Measurements from ENCODE around the gene WIZ.
"Not testable (repeated sequence)": the region's sequence is repeated elsewhere in the genome, so short reads cannot be mapped to it uniquely, and the experiment has no call there.

Gene WIZ, protein sequence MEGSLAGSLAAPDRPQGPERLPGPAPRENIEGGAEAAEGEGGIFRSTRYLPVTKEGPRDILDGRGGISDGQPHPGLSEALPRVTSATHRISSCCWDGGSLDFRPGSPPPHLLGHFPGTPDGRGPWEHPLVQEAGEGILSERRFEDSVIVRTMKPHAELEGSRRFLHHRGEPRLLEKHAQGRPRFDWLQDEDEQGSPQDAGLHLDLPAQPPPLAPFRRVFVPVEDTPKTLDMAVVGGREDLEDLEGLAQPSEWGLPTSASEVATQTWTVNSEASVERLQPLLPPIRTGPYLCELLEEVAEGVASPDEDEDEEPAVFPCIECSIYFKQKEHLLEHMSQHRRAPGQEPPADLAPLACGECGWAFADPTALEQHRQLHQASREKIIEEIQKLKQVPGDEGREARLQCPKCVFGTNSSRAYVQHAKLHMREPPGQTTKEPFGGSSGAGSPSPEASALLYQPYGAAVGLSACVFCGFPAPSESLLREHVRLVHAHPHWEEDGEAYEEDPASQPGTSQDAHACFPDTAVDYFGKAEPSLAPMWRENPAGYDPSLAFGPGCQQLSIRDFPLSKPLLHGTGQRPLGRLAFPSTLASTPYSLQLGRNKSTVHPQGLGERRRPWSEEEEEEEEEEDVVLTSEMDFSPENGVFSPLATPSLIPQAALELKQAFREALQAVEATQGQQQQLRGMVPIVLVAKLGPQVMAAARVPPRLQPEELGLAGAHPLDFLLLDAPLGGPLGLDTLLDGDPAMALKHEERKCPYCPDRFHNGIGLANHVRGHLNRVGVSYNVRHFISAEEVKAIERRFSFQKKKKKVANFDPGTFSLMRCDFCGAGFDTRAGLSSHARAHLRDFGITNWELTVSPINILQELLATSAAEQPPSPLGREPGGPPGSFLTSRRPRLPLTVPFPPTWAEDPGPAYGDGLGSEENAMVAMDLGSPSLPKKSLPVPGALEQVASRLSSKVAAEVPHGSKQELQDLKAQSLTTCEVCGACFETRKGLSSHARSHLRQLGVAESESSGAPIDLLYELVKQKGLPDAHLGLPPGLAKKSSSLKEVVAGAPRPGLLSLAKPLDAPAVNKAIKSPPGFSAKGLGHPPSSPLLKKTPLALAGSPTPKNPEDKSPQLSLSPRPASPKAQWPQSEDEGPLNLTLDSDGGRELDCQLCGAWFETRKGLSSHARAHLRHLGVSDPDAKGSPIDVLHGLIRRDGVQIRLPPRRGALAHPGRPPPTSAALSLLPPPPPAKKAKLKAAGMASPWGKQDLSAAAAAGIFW (N-terminal part only)

GRCh38 chr19:15449620-15450527 is at the start of gene WIZ:
WIZ (minus strand) TSS chr19:15449956; CDS start chr19:15448307, 1,649 bp downstream.
- no peaks in the 10 kb centered on the region for H3K27me3 Mint-ChIP-seq
- peaks cover 21% of the 10 kb centered on the region for H3K4me1 Mint-ChIP-seq (ENCODE audit: low read depth)
- peaks cover 29% of the 10 kb centered on the region for H3K36me3 Mint-ChIP-seq (ENCODE audit: low read depth)
- peak within 1 kb of the TSS; percentile 71 for H3K4me3 Mint-ChIP-seq
- no peaks in the 10 kb centered on the region for H3K9me3 Mint-ChIP-seq
- peak within 1 kb of the TSS; percentile 74 for H3K27ac Mint-ChIP-seq

DNA sequence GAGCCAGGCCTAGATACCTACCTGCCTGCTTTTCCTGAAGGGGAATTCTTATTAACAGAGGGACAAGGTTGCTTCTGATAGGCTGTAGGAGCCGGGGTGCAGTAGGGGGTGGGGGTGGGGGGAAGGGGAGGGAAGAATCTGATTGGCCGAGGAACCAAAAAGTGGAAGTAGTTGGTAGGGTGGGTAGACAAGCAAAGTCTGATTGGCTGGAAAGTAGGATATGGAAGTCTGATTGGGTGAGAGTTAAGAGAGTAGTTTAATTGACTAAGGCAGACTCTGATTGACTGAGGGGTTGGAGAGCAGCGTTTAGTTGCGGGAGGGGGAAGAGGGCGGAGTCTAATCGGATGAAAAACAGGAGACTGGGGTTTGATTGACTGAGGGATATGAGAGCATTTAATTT is 49.2 kb upstream of the WIZ start:
- Mint-ChIP-seq H3K4me1 (ENCODE audit: low read depth) (peaks cover 6% of the 10 kb centered on the region), H3K4me3 (no peak overlapping the region), H3K27ac (no peak overlapping the region)

DNA sequence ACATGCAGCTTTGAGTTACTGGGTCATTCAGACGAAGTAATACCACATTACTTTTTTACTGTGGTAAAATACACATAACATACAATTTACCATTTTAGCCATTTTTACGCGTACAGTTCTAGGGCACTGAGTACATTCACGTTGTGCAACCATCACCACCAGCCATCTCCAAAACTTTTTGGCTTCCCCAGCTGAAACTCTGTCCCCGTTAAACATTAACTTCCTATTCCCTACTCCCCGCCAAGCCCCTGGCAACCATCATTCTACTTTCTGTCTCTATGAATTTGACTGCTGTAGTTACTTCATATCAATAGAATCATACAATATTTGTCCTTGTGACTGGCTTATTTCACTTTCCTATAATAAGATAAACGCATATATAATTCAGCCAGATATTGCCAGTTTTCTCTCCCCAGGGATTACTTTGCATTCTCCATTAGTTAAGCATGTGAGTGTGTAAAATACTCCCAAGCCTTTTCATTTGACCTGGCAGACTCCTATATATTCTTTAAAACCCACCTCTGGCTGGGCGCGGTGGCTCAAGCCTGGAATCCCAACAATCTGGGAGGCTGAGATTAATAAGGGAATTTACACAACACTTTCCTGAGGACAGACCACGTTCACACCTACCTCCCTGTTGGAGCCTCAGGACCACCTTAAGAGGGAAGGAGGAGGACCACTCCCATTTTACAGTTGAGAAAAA is 48.6 kb upstream of the WIZ start:
- no peaks in the 10 kb centered on the region for H3K36me3 Mint-ChIP-seq (ENCODE audit: low read depth)
- peaks cover 6% of the 10 kb centered on the region for H3K4me1 Mint-ChIP-seq (ENCODE audit: low read depth)
- no peak overlapping the region for H3K4me3 Mint-ChIP-seq
- H3K9me3 Mint-ChIP-seq, result no peaks in the 10 kb centered on the region
- H3K27me3 Mint-ChIP-seq, result no peaks in the 10 kb centered on the region
- no peak overlapping the region for H3K27ac Mint-ChIP-seq

More for the DNA sequence above, 49.2 kb upstream of the WIZ start:
- H3K36me3 Mint-ChIP-seq (ENCODE audit: low read depth), result no peaks in the 10 kb centered on the region
- no peaks in the 10 kb centered on the region for H3K9me3 Mint-ChIP-seq
- no peaks in the 10 kb centered on the region for H3K27me3 Mint-ChIP-seq

DNA sequence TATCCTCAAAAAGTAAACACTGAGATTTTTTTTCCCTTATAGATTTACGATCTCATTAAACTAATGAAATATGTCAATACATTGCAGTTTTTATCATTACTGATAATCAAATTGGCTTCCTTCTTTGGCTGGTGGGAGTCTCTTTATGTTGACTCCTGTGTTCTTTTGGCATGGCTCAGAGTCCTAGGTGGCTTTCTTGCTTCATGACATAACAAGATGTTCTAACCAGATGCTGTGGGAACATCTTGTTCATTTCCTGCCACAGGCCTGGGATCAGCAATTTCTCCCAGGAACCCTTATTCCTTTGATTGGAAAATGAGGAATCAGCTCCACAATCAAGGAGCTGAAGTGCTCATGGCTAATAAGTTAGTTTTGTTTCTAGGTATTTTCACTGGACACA is 45.4 kb upstream of the WIZ start:
- no peaks in the 10 kb centered on the region for H3K9me3 Mint-ChIP-seq
- no peaks in the 10 kb centered on the region for H3K36me3 Mint-ChIP-seq (ENCODE audit: low read depth)
- no peaks in the 10 kb centered on the region for H3K27me3 Mint-ChIP-seq
- H3K27ac Mint-ChIP-seq, result no peak overlapping the region
- H3K4me3 Mint-ChIP-seq, result no peak overlapping the region
- H3K4me1 Mint-ChIP-seq (ENCODE audit: low read depth), result peaks cover 6% of the 10 kb centered on the region

DNA sequence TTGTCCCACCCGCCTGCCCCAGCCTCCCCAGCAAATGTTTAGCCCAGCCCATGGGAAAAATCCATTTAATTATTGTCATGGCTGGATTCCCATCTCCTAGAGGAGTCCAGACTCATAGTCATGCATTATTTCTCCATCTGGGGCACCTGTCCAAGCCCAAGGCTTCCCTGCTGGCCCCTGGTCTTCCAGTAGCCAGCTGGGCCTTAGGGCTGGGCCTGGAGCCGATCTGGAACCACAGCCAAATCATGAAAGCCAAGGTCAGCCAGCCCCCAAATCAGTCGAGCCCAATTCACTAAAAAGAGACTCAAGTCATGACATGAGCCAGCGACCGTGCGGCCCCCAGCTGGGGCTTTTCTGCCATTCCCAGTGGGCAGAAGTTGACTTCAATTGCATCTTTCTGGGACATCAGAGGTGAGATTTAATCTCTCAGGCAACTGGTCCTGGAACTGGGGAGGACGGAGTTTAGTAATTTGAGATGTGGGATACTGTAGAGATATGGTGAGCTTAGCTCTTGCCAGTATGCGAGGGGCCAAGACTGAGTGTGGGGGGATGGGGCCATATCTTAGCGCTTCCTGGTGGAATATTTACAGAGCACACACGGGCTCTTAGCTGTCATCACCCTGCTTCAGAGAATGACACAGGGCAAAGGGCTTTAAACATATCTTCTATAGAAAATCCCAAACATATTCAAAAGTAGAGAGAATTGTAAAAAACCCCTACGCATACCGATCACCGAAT is 38.9 kb upstream of the WIZ start:
- no peak overlapping the region for H3K27ac Mint-ChIP-seq
- peaks cover 6% of the 10 kb centered on the region for H3K9me3 Mint-ChIP-seq
- no peaks in the 10 kb centered on the region for H3K27me3 Mint-ChIP-seq
- H3K36me3 Mint-ChIP-seq (ENCODE audit: low read depth), result peaks cover 5% of the 10 kb centered on the region
- H3K4me3 Mint-ChIP-seq, result no peak overlapping the region
- peaks cover 8% of the 10 kb centered on the region for H3K4me1 Mint-ChIP-seq (ENCODE audit: low read depth)

DNA sequence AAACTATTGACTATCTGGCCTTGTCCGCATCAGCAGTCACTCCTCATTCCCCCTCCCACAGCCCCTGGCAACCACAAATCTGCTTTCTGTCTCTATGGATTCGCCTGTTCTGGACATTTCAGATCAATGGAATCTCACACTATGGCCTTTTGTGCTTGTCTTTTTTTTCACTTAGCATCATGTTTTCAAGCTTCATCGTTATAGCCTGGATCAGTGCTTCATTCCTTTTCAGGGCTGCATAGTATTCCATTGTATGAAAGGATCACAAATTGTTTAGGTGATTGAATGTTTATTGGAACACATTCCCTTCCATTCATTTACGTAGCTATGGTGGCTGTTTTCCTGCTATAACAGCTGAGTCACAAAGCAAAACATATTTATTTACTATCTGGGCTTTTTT is 37.3 kb upstream of the WIZ start:
- Mint-ChIP-seq H3K4me3 (no peak overlapping the region), H3K27ac (no peak overlapping the region), H3K9me3 (peaks cover 6% of the 10 kb centered on the region), H3K27me3 (no peaks in the 10 kb centered on the region), H3K36me3 (ENCODE audit: low read depth) (peaks cover 5% of the 10 kb centered on the region), H3K4me1 (ENCODE audit: low read depth) (peaks cover 17% of the 10 kb centered on the region)

- H3K27ac Mint-ChIP-seq; H3K9me3 Mint-ChIP-seq; H3K4me3 Mint-ChIP-seq; H3K36me3 Mint-ChIP-seq (ENCODE audit: low read depth); H3K27me3 Mint-ChIP-seq: not testable (repeated sequence)
- peaks cover 17% of the 10 kb centered on the region for H3K4me1 Mint-ChIP-seq (ENCODE audit: low read depth)
These were observed 36.0 kb upstream of the WIZ start for GRCh38 chr19:15485768-15486167.

DNA sequence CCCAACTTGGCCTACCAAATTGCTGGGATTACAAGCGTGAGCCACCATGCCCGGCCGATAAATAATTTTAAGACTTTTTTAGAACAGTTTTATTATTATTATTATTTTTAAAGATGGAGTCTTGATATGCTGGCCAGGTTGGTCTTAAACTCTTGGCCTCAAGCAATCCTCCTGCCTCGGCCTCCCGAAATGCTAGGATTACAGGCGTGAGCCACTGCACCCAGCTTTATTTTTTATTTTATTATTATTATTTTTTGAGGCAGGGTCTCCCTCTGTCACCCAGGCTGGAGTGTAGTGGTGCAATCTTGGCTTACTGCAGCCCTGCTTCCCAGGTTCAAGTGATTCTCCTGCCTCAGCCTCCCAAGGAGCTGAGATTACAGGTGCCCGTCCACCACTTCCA is 31.2 kb upstream of the WIZ start:
- not testable (repeated sequence) for H3K4me3 Mint-ChIP-seq; H3K36me3 Mint-ChIP-seq (ENCODE audit: low read depth)

GRCh38 chr19:15479391-15480345 is 29.9 kb upstream of the WIZ start, which contains the start of gene PGLYRP2:
PGLYRP2 (minus strand) TSS chr19:15479501; CDS start chr19:15479371, 130 bp downstream.
- no peaks in the 10 kb centered on the region for H3K36me3 Mint-ChIP-seq (ENCODE audit: low read depth)
- H3K27me3 Mint-ChIP-seq, result no peaks in the 10 kb centered on the region
- H3K27ac Mint-ChIP-seq, result no peak within 1 kb of the TSS
- peaks cover 28% of the 10 kb centered on the region for H3K4me1 Mint-ChIP-seq (ENCODE audit: low read depth)
- no peak within 1 kb of the TSS for H3K4me3 Mint-ChIP-seq
- H3K9me3 Mint-ChIP-seq, result no peaks in the 10 kb centered on the region

More for the DNA sequence above, 31.2 kb upstream of the WIZ start:
- H3K27ac Mint-ChIP-seq, H3K27me3 Mint-ChIP-seq, H3K9me3 Mint-ChIP-seq: not testable (repeated sequence)
- H3K4me1 Mint-ChIP-seq (ENCODE audit: low read depth), result peaks cover 28% of the 10 kb centered on the region

DNA sequence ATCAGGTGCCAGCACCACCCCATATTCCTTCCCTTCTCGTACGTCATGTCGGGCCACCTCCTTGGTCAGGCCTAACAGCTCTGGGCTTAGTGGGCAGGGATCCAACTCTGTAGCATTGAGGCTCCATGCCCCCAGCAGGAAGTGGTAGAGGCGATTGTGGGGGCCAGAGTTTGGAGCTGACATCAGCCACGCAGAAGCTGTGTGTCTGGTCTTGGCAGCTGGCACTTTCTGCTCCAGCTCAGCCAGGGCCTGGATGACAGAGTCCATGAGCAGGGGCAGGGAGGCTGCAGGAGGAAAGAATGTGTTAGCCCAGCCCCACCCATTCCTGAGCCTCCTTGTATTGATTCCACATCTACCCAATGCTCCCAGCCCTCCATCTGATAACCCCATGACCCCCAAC is 26.6 kb upstream of the WIZ start:
- Mint-ChIP-seq H3K4me1 (ENCODE audit: low read depth) (peaks cover 16% of the 10 kb centered on the region), H3K9me3 (no peaks in the 10 kb centered on the region), H3K4me3 (no peak overlapping the region), H3K27ac (no peak overlapping the region), H3K27me3 (no peaks in the 10 kb centered on the region), H3K36me3 (ENCODE audit: low read depth) (no peaks in the 10 kb centered on the region)

DNA sequence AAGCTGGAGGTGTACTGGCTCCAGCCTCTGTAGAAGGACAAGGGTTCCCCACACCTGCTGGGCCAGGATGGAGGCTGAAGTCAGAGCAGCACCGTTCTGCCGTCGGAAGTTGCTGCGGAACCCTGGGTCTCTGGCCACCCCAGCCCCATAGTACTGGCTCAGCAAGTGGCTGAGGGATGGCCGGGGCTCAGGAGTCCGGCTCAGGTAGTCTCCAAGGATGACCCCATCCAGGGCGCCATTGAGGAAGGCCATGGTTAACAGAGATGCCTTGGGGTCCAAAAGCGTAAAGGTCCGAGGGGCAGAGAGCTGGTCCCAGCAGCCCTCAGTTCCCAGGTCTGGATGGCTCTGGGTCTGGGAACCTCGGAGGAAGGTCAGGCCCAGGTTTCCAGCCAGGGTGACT is 25.9 kb upstream of the WIZ start:
- Mint-ChIP-seq H3K9me3 (no peaks in the 10 kb centered on the region), H3K4me3 (no peak overlapping the region), H3K4me1 (ENCODE audit: low read depth) (peaks cover 16% of the 10 kb centered on the region), H3K27ac (no peak overlapping the region), H3K27me3 (no peaks in the 10 kb centered on the region), H3K36me3 (ENCODE audit: low read depth) (no peaks in the 10 kb centered on the region)

- H3K4me3 Mint-ChIP-seq, result no peak overlapping the region
- peaks cover 17% of the 10 kb centered on the region for H3K4me1 Mint-ChIP-seq (ENCODE audit: low read depth)
- H3K27ac Mint-ChIP-seq, result no peak overlapping the region
- H3K9me3 Mint-ChIP-seq, result no peaks in the 10 kb centered on the region
- H3K27me3 Mint-ChIP-seq, result no peaks in the 10 kb centered on the region
- no peaks in the 10 kb centered on the region for H3K36me3 Mint-ChIP-seq (ENCODE audit: low read depth)
These were observed 25.4 kb upstream of the WIZ start for GRCh38 chr19:15475169-15475568.
